Hepatocyte (in vitro differentiated cells): ENCODE measurements around the gene STRN.

Experiments
- CTCF ChIP-seq: fragments of 200-600 bp; sonication (generic); IDR thresholded peaks from 2 replicates; pipeline ENCODE4 v1.5.1; 2016; ENCODE audit warnings: antibody characterized with exemption, mild to moderate bottlenecking; ENCODE audit not compliant: poor library complexity
- EZH2 ChIP-seq: fragments of 200-600 bp; sonication (generic); IDR thresholded peaks from 2 replicates; pipeline ENCODE4 v1.6.1; 2016; ENCODE audit warnings: antibody characterized with exemption, mild to moderate bottlenecking, borderline replicate concordance
- EZH2phosphoT487 ChIP-seq: fragments of 200-600 bp; sonication (generic); IDR thresholded peaks from one replicate; pipeline ENCODE4 v1.6.1; 2018; ENCODE audit warnings: antibody characterized with exemption, mild to moderate bottlenecking, low read depth, moderate library complexity; ENCODE audit not compliant: unreplicated experiment, severe bottlenecking

- no peak for TF ChIP-seq CTCF
- TF ChIP-seq EZH2, result no peak
- no peak for TF ChIP-seq EZH2phosphoT487
Observed at GRCh38 chr2:36904636-36905035, 61.7 kb downstream of the STRN start.
